HG02852 (cell line): ENCODE results near the gene FGF2.

ENCODE experiments used
- ATAC-seq: cut with Tn5 transposase; IDR thresholded peaks from one replicate; pipeline ENCODE4 v1.9.1; 2021; ENCODE audit warnings: mild to moderate bottlenecking, moderate library complexity; ENCODE audit not compliant: unreplicated experiment

The FGF2 gene

GRCh38 chr4:122889726-122890125, 63.1 kb downstream of the FGF2 start:
- peak; percentile 25 for ATAC-seq

GRCh38 chr4:122890147-122890795, 63.6 kb downstream of the FGF2 start:
- peak; percentile 72 for ATAC-seq

- ATAC-seq, result no peak
Observed at GRCh38 chr4:122894827-122895226, 68.2 kb downstream of the FGF2 start.

- ATAC-seq, result no peak
Observed at GRCh38 chr4:122895336-122895995, 68.8 kb downstream of the FGF2 start.

- ATAC-seq, result no peak
Observed at GRCh38 chr4:122896270-122896669, 69.6 kb downstream of the FGF2 start.

GRCh38 chr4:122898370-122899150, 71.9 kb downstream of the FGF2 start:
- no peak for ATAC-seq

GRCh38 chr4:122899682-122900081, 73.1 kb downstream of the FGF2 start:
- no peak for ATAC-seq

GRCh38 chr4:122900314-122900713, 73.7 kb downstream of the FGF2 start:
- no peak for ATAC-seq

GRCh38 chr4:122901247-122902010, 74.8 kb downstream of the FGF2 start:
- ATAC-seq, result no peak

- ATAC-seq, result no peak
Observed at GRCh38 chr4:122903766-122904288, 77.2 kb downstream of the FGF2 start.

GRCh38 chr4:122906859-122907305, 80.3 kb downstream of the FGF2 start:
- no peak for ATAC-seq

GRCh38 chr4:122908223-122908622, 81.6 kb downstream of the FGF2 start:
- no peak for ATAC-seq

- no peak for ATAC-seq
Observed at GRCh38 chr4:122909683-122910082, 83.1 kb downstream of the FGF2 start.

- ATAC-seq, result no peak
Observed at GRCh38 chr4:122911588-122911987, 85.0 kb downstream of the FGF2 start.

GRCh38 chr4:122912810-122913575, 86.4 kb downstream of the FGF2 start:
- no peak for ATAC-seq

GRCh38 chr4:122914292-122914904, 87.8 kb downstream of the FGF2 start:
- ATAC-seq, result peak; percentile 97

- no peak for ATAC-seq
Observed at GRCh38 chr4:122914938-122915337, 88.3 kb downstream of the FGF2 start.

GRCh38 chr4:122917731-122918130, 91.1 kb downstream of the FGF2 start:
- ATAC-seq, result no peak

- no peak for ATAC-seq
Observed at GRCh38 chr4:122920473-122920872, 93.8 kb downstream of the FGF2 start.

- no peak for ATAC-seq
Observed at GRCh38 chr4:122921300-122921699, 94.7 kb downstream of the FGF2 start.
